ENCODE data around the gene E2F6.
A peak's percentile ranks its signal among the peaks of the same experiment; 100 is the strongest.

E2F6 gene, protein sequence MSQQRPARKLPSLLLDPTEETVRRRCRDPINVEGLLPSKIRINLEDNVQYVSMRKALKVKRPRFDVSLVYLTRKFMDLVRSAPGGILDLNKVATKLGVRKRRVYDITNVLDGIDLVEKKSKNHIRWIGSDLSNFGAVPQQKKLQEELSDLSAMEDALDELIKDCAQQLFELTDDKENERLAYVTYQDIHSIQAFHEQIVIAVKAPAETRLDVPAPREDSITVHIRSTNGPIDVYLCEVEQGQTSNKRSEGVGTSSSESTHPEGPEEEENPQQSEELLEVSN

DNA sequence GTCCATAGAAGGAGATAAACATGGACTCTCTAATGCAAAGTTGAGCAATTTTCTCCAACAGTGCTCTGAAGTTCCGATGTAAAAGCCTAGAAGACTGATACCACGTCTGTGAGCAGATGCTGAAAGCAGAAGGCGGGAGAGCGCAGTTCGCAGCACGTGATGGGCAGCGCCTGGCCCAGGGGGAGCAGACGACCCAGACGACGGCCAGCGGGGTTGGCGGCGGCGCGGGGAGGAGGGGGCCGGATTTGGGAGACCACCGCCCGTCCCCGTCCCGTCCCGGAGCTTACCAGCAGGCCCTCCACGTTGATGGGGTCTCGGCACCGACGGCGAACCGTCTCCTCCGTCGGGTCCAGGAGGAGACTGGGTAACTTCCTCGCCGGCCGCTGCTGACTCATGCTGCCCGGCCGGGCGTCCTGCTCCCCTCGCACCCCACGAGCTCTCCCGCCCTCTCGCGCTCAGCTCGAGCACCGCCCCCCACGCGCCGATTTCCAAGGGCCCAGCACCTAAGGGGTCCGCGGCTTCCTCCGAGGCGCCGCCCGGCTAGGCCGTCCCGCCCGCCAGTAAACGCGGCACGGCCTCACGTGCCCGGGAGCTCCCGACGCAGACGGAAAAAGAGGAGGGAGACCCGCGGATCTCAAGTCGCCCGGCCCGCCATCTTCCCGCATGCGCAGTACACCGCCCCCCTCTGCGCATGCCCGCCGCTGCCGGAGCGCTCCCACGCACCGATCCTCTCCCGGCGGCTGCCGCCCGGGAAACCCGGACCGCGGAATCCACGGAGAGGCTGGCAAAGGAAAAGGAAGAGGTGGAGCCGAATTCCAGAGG, at the start of gene E2F6:
TSS of gene E2F6 (minus strand) at position 677 of the 822 bp plus-strand sequence. CDS start at position 395, 282 bp downstream.
- peak; percentile 85 for DNase-seq (ENCODE audit: low spot score)

GRCh38 chr2:11515490-11515981, 49.6 kb upstream of the E2F6 start:
- no peak for DNase-seq (ENCODE audit: low spot score)

DNA sequence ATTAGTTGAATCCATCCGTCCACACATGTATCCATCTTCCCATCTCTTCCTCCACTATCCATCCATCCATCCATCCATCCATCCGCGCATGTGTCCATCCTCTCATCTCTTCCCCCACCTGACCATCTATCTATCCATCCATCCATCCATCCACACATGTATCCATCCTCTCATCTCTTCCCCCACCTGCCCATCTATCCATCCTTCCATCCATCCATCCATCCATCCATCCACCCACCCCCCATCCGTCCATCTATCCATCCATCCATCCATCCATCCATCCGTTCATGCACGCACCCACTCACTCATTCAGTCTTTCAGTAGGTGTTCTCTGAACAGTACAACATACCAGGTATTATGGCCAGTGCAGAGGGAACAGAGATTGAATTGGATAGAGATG, 48.9 kb upstream of the E2F6 start:
- DNase-seq (ENCODE audit: low spot score) = no peak

- no peak for DNase-seq (ENCODE audit: low spot score)
These were observed 48.2 kb upstream of the E2F6 start for GRCh38 chr2:11514081-11514730.

DNA sequence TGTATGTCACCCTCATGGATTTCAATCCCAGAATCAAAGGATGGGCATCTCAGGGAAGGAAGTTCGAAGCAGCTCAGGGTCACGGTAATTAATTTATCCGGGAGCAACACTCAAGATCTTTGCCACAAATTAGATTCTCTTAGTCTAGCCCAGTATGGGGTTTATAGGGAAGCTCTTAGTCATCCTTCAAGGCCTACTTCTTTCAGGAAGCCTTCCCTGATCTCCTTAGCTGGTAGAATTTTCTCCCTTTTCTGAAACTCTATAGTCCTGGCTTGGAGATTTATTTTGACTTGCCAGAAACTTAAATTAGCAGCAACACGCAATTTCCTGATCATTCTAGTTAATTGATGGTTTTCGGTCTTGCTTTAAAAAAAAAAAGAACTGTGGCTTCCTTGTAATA, 47.4 kb upstream of the E2F6 start:
- DNase-seq (ENCODE audit: low spot score) = no peak

- DNase-seq (ENCODE audit: low spot score) = no peak
These were observed 46.5 kb upstream of the E2F6 start for GRCh38 chr2:11512431-11512830.

- no peak for DNase-seq (ENCODE audit: low spot score)
These were observed 43.8 kb upstream of the E2F6 start for GRCh38 chr2:11509657-11510360.

- DNase-seq (ENCODE audit: low spot score) = no peak
These were observed 42.3 kb upstream of the E2F6 start for GRCh38 chr2:11508279-11508678.

- no peak for DNase-seq (ENCODE audit: low spot score)
These were observed 41.6 kb upstream of the E2F6 start for GRCh38 chr2:11507517-11507916.

GRCh38 chr2:11506611-11506969, 40.6 kb upstream of the E2F6 start:
- no peak for DNase-seq (ENCODE audit: low spot score)

GRCh38 chr2:11505652-11506610, 40.0 kb upstream of the E2F6 start:
- DNase-seq (ENCODE audit: low spot score) = no peak

DNA sequence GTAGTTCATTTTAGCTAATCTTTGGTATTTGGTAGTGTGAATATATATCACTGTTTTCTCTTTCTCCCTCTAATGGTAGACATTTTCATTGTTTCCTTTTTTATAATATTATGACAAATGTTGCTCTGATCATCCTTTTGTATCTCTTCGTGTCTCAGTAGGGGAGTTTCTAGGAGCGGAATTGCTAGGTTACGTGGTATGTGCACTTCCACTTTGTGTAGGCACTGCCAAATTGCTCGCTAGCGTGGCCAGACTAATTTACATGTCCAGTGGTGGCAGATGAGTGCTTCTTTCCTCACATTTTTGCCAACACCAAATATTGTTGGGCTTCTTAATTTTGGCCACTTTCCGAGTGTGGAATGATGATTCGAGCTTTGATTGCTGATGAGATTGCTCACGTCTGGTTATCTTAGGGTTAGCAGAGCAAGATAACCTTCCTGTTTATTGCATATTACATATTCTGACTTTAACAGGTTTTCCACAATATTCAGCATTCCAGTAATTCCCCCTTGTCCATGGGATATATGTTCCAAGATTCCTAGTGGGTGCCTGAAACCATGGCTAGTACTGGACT, 37.5 kb upstream of the E2F6 start:
- no peak for DNase-seq (ENCODE audit: low spot score)

DNA sequence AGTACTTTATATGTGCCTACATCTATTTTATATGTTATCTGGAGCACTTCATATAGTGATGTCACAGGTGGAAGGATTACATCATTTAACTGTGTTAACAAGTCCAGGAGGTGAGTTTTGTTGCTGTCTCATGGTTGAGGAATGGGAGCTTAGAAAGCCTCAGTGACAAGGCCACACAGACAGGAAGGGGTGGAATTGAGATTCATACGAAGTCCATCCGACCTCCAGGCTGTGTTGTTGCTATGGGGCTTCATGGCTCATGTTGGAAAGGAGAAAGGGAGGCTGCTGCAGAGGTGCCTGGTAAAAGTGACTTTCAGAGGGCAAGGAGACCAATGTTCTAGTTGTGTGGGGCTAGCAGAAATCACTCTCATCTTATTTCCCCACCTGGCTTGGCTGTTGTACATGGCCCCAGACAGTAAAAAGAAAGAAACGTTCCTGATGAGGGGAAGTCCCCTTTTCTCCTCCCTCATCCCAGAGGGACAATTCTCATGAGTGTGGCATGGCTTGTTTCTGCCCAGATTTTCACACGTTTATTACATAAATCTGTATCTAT, 36.9 kb upstream of the E2F6 start:
- DNase-seq (ENCODE audit: low spot score) = no peak

DNA sequence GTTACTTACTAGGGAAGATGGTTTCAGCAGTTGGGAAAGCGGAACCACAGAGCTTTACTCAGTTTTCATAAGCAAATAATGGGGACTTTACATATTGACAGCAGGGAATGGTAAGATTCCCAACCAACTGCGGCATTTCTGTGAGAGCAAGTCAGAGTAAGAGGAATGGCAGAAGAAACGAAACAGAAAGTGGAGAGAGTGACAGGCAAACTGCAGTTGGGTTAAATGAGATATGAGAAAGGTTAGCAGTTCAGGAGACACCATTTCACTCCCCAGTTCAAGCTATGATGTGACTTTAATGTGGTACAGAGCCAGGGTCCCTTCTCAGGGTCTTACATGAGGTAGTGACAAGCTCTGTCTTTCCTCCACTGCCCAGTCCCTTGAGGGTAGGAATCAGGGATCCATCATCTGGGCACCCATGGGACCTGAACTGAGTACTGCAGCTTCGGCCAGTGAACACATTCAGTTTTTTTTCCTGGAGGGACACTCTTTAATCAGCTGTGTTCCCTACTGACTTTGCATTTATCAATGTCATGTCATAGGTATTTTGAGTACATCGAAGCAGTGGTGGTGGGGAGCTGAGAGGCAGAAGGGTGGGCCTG, 34.8 kb upstream of the E2F6 start:
- DNase-seq (ENCODE audit: low spot score) = no peak

GRCh38 chr2:11499081-11499743, 33.3 kb upstream of the E2F6 start:
- DNase-seq (ENCODE audit: low spot score) = no peak

DNA sequence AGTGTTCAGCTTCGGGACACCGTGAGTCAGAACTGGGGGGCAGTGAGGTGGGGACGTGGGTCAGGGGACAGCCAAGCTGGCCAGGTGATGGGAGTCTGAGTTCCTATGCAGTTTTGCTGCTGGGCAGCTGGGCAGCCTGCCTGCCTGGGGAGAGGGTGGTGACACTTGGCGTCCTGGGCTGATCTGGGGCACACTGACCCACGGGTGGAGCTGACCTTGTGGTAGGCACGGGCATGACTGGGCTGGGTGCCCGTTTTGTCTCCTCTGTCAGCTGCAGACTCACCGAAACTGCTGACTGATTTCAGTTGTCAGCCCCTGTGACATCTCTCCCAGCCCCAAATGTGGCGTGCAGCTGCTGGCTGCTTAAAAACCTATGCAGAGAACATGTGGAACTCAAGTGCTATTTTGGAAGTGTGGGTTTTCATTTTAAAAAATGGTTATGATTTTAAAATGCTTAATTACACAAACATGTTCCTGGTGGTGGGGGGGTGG, 32.6 kb upstream of the E2F6 start:
- peak; percentile 29 for DNase-seq (ENCODE audit: low spot score)

GRCh38 chr2:11495844-11496681, 30.1 kb upstream of the E2F6 start:
- DNase-seq (ENCODE audit: low spot score) = no peak

GRCh38 chr2:11494310-11494709, 28.3 kb upstream of the E2F6 start:
- DNase-seq (ENCODE audit: low spot score) = no peak
